GM12874 (cell line): ENCODE measurements around the gene ZFYVE21.

Source experiments
- CTCF ChIP-seq: IDR thresholded peaks from 2 replicates; pipeline ENCODE4 v1.5.1; 2011; ENCODE audit warnings: low read depth, mild to moderate bottlenecking, control low read depth, low read length, moderate library complexity; ENCODE audit not compliant: insufficient read depth

The ZFYVE21 gene

GRCh38 chr14:103738166-103738565 is 22.6 kb downstream of the ZFYVE21 start:
- no peak for TF ChIP-seq CTCF

- TF ChIP-seq CTCF, result no peak
Measured at GRCh38 chr14:103738701-103739451, 23.3 kb downstream of the ZFYVE21 start.

- TF ChIP-seq CTCF, result no peak
Measured at GRCh38 chr14:103739466-103739792, 23.8 kb downstream of the ZFYVE21 start.

- no peak for TF ChIP-seq CTCF
Measured at GRCh38 chr14:103739793-103740501, 24.3 kb downstream of the ZFYVE21 start.

- TF ChIP-seq CTCF, result no peak
Measured at GRCh38 chr14:103740991-103741689, 25.5 kb downstream of the ZFYVE21 start.

GRCh38 chr14:103741876-103742275 is 26.3 kb downstream of the ZFYVE21 start:
- no peak for TF ChIP-seq CTCF

GRCh38 chr14:103742499-103743255 is 27.1 kb downstream of the ZFYVE21 start:
- no peak for TF ChIP-seq CTCF
